NT2/D1 (cell line): Measurements from ENCODE around the gene C19orf53.

Experiments used
- SUZ12 ChIP-seq: IDR thresholded peaks from 2 replicates; pipeline ENCODE4 v1.6.1; 2011; ENCODE audit not compliant: insufficient read length, insufficient read depth; ENCODE audit errors: extremely low read depth
- YY1 ChIP-seq: IDR thresholded peaks from 2 replicates; pipeline ENCODE4 v1.6.1; 2011; ENCODE audit not compliant: insufficient read length, insufficient read depth
- ZNF274 ChIP-seq: IDR thresholded peaks from 2 replicates; pipeline ENCODE4 v1.6.1; 2011; ENCODE audit warnings: mild to moderate bottlenecking, low read depth, low read length

DNA sequence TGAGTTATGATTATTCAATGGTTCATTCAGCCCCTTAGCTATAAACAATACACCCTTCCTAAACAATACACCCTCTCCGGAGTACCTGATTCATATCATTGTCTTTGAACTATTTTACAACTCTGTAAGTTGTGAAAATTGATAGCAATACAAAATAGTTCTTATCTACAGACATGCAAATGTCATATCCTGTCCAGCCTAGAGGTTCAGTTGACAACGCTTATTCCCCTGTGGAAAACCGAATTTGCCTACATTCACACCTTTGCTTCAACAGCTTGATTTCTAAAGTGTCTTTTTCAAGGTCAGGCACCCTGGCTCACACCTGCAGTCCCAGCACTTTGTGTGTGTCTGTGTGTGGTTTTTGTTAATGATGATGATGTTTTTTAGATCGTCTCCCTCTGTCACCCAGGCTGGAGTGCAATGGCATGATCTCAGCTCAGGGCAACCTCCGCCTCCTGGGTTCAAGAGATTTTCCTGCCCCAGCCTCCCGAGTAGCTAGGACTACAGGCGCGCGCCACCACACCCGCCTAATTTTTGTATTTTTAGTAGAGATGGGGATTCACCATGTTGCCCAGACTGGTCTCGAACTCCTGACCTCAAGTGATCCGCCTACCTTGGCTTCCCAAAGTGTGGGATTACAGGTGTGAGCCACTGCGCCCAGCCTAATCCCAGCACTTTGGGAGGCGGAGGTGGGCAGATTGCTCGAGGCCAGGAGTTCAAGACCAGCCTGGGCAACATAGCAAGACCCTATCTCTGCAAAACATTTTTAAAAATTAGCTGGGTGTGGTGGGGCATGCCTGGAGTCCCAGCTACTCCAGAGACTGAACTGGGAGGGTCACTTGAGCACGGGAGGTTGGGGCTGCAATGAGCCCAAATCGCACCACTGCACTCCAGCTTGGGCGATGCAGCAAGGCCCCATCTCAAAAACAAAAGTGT, 9.6 kb downstream of the C19orf53 start:
- no peak for TF ChIP-seq YY1
- no peak for TF ChIP-seq SUZ12
- TF ChIP-seq ZNF274 = no peak
